Fibroblast of skin of scalp (primary cell): ENCODE data around the gene NOTO. TPM values are rescaled to one million over a fixed set of nuclear protein-coding genes. Genes with fewer than 3 reads are reported as not detected.
"Not testable (repeated sequence)": the region's sequence is repeated elsewhere in the genome, so short reads cannot be mapped to it uniquely, and the experiment has no call there.

Experiments used
- DNase-seq: peaks from one replicate; pipeline ENCODE4 v3.0.0-alpha.2; 2013
- polyA plus RNA-seq, 2 experiments: library from polyadenylated mRNA; unstranded; fragments of 120-200 nt; gene quantifications; one replicate each; pipeline ENCODE4 v1.2.1, GENCODE V29; 2013; ENCODE audit not compliant: insufficient read length in 2 of 2

The NOTO gene, protein sequence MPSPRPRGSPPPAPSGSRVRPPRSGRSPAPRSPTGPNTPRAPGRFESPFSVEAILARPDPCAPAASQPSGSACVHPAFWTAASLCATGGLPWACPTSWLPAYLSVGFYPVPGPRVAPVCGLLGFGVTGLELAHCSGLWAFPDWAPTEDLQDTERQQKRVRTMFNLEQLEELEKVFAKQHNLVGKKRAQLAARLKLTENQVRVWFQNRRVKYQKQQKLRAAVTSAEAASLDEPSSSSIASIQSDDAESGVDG
- polyA plus RNA-seq (2013, experiment 1 of 2; ENCODE audit: insufficient read length) = not detected
- polyA plus RNA-seq (2013, experiment 2 of 2; ENCODE audit: insufficient read length) = not detected

DNA sequence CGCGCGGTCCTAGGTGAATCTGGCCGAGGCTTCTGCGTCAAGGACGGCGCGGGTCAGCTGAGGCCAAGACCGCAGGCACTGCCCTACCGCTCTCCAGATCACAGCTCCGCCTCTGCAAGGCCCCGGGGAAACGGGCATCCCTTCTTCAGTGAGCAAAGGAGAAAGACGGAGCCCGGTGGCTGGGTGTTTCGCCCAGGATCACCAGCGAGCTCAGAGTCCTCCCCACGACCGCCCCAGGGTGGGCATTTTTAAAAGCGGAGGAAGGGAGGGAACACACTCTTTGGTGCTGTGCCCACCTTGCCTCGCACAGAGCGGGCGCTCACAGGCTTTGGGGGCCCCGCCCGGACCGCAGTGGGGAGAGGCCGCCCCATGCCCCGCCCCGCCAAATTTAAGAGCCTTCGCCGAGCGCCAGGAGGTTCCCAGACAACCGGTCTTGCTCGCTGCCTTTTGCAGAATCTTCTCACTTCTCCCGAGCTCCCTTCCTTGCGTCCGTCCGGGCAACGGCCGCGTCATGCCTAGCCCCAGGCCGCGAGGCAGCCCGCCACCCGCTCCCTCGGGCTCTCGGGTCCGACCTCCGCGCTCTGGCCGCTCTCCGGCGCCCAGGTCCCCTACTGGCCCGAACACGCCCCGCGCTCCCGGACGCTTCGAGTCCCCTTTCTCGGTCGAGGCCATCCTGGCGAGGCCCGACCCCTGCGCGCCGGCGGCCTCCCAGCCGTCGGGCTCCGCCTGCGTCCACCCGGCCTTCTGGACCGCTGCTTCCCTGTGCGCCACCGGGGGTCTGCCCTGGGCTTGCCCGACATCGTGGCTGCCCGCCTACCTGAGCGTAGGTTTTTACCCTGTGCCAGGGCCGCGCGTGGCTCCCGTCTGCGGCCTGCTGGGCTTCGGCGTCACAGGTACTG is at the start of gene NOTO:
TSS of gene NOTO (plus strand) at position 419 of the 899 bp plus-strand sequence. CDS start at position 512, 93 bp downstream.
- DNase-seq = no peak

DNA sequence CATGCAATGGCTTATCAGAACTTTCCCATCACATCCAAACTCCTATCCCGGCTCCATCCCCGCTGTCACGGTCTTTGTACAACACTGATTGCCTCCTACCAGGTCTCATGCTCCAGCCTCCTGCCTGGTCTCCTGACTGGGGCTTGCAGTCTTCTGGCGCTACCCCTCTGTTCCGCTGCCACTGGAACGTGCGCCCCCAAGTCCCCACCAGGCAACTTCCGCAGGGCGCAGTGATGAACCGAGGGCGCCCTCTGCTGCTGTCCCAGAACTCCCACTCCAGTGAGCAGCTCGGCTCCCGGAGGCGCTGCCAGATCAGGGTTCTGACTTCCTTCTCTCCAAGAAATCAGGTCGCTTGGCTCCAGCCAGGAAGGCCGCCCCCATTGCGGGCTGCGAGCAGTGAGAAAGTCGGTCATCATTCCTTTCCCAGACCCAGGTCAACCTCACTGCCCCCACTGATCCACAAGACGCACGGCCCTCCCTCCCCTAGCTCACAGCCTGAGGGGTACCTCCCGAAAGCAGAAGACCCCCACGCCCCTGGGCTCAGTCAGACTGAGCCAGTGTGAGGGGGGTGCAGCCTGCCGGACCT is 45.7 kb upstream of the NOTO start:
- peak; percentile 69 for DNase-seq

DNA sequence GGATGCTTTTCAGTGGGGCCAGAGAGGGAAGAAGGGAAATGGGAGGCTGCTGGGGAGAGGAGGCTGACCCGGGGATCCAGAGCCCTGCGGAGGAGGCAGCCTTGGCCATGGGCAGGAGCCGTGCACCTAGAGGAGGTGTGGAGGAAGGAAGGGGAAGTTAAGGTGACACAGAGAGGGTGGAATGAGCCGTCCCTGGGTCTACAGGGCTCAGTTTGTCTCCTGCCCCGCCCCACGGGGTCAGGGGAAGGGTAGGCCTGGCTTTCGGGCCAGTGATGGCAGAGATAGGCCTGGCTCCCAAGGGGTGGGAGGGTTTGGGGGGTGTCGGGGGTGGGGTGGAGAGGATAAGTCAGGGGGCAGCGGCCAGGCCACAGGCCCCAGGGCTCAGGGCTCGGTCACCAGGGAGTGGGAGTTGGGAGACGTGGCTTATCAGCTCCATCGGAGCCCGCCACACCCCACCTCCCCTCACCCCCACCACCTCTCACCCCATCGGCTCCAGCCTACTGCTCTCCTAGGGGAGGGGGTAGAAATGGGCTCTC is 39.5 kb upstream of the NOTO start:
- no peak for DNase-seq

DNA sequence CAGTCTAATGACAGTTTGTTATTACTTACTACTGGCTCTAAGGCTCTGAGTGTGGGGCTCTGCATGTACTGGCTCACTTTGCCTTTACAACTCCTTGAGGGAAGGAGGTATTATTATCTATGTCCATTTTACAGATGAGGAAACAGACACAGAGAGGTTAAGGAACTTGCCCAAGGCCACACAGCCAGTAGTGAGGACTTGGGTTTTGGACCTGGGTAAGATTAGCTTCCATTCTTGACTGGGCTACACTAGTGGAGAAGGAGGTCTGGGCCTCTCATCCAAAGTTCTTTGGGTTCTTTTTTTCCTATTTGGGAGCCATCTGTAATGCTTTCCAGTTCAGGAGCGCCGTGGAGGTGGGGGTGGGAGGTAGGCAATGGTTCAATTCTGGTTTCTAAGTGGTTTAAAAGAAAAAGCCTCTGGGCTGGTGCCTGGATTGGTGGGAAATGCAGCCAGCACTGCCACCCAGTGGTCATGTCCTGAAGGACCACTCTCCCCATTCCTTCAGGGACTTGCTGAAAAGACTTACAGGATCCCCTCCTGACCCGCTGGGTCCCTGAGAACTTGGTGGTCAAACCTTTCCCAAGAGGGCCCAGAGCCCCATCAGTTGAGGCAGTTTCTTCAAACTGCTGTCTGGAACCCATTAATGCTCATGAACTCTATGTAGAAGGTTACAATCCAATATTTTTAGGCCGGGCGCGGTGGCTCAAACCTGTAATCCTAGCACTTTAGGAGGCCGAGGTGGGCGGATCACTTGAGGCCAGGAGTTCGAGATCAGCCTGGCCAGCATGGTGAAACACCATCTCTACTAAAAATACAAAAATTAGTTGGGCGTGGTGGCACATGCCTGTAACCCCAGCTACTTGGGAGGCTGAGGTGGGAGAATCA is 38.6 kb upstream of the NOTO start:
- DNase-seq = peak; percentile 71

DNA sequence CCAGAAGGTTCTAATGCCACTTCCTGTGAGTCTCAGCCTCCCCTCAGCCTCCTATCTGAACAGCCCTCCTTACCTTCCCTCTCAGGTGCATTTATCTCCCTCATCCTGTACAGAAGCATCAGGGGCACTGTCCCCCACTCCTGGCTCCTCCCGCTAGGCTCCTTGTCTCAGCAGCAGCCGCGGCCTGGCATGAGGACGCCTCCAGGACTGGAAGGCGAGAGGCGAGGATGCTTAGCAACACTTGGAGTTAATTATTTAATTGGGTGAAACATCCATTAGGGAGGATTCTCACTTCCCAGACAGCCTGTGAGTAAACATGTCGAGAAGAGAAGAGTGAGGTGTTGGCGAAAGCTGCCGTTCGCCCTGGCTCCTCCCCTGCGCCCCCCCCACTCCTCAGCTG is 36.4 kb upstream of the NOTO start:
- not testable (repeated sequence) for DNase-seq

DNA sequence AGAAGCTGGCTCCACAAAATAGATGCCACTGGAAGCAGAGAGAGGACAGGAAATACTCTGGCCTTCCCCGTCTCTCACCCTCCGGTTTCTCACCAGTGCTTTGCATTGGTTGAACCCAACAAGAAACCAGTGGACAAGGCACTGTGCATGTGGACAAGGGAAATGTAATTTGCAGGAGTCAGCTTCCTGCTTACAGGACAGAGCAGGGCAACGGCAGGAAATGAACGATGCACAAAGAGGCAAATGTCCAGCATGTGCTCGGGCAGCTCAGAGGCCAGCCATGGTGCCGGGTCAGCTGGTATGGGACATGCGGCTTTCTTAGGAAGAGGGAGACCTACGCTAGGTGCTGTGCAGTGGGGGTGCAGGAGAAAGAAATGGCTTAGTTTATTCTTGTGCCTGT is 35.6 kb upstream of the NOTO start:
- not testable (repeated sequence) for DNase-seq

DNA sequence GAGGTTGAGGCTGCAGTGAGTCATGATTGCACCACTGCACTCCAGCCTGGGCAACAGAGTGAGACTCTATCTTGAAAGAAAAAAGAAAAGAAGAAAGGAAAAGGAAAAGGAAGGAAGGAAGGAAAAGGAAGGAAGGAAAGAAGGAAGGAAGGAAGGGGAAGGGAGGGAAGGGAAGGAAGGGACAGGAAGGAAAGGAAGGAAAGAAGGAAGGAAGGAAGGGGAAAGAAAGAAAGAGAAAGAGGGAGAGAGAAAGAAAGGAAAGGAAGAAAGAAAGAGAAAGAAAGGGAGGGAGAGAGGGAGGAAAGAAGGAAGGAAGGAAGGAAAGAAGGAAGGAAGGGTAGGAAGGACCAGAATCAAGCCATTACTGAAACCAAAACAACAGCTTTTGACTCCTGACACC is 34.0 kb upstream of the NOTO start:
- not testable (repeated sequence) for DNase-seq

DNA sequence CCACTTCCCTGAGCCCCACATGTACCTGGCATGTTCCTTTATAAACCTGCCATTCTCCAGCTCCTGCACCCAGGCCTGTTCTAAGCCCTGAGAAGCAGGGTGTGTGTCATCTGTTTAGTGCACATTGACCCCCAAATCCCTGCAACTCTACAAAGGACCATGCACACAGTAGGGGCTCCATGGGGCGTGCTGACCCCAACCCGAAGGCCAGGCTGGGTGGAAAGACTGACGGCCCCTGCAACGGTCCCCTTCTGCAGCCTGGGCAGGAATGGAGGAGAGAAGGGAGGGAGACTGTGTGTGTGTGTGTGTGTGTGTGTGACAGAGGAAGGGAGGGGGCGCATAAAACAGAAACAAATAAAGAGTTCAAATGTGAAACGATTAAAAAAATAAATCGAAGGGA is 32.0 kb upstream of the NOTO start:
- DNase-seq = not testable (repeated sequence)

DNA sequence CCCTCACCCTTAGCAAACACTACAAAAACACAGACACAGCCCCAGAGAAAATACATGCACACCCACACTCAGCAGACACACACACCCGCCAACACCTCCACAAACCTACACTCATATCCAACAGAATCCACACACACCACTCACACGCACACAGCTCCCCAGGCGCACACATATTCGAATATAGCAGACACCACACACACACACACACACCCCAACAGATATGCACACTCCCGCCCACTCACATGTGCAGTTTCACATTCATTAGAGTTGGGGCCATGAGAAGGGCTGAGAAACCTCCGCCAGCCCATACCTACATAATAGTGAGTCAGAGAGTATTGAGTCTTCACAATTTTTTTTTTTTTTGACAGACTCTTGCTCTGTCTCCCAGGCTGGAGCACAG is 29.4 kb upstream of the NOTO start:
- no peak for DNase-seq

DNA sequence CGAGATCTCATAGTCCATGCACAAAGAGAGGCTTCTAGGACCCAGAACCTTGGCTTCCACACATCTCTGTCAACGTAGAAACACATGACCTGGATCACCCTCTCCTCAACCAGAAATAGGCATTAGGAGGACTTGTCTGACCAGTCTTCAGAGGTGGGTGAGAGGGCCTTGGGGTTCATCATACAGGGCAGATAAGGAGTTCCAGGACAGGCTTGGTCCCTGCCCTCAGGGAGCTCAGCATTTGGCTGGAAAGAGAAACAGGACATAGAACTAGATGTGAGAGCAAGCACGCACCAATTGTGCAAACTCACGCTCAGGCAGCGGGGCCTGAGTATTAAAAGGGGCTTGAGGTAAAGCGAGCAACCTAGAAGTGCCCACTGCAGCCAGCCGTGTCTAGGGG is 28.6 kb upstream of the NOTO start:
- DNase-seq = no peak

DNA sequence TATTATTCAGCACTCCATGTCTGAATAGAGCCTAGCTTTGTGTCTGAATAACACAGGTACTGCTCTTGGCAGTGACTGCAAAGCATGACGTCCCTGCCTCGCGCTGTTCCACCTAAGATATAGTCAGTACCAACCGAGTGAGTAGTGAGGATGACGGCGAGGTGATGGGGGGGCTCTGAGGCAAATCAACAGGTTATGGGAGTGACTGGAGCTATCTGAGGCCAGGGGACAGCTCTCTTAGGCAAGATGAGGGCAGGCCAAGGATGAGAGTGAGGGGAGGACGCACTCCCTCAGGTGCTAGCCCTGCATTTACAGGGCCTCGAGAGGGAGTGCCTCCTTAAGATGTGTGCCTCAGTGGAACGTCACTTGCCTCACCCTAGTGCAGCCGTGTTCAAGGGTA is 28.1 kb upstream of the NOTO start:
- no peak for DNase-seq

DNA sequence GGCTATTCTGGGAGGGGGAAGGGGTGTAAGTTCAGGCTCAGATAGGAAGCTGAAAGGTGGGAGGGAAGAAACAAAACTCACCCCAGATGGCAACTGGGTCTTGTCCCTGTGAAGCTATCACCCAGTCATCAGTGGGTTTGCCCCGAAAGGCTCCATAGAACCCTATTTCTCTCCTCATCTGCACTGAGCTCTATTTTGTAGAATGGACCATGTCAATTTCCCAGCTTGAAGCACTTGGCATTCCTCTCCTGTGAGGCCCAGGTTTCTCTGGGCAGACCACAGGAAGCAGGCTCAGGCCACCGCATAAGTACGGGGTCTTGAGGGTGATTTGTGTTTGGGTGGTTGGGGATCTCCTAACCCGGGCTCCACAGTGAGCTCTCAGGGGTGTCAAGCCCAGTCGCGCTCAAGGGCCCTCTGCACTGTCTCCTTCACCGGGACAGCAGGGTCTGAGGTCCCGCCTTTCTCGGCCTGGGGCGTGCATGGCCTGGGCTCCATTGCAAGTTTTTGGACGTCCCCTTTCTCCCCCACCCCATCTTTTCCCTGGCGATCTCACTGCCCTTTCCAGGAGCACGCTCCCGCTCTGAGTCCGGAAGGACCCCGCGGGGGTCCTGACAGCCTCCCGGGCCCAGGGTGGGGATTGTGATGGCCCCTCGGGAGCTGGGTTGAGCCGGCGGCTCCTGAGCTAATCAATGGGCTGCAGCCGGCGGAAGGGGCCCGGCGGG is 27.3 kb upstream of the NOTO start:
- DNase-seq = no peak

DNA sequence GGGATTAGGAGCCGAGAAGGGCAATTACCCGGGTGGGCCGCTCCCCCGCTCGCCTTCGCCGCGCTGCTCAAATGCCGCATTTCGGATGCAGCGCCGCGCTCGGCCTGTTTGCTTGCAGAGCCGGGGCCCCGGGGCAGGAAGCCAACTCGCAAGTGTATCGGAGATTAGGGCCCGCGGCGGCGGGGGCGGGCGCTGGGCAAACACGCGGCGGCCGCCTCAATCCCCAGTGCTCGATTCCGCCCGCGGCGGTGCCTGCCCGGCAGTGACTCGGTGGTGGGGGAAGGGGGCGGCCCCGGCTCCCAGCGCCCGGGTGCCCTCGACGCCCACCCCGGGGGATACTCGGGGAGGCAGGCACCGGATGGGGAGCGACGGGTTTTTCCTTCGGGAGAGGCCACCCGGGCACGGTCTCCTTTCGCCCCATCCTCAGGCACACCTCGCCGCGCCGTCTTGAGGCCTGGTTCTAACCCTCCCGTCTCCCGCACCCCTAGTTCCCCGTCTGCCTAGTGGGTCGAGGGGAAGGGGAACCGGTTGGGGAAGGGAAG is 26.6 kb upstream of the NOTO start:
- DNase-seq = peak; percentile 53

DNA sequence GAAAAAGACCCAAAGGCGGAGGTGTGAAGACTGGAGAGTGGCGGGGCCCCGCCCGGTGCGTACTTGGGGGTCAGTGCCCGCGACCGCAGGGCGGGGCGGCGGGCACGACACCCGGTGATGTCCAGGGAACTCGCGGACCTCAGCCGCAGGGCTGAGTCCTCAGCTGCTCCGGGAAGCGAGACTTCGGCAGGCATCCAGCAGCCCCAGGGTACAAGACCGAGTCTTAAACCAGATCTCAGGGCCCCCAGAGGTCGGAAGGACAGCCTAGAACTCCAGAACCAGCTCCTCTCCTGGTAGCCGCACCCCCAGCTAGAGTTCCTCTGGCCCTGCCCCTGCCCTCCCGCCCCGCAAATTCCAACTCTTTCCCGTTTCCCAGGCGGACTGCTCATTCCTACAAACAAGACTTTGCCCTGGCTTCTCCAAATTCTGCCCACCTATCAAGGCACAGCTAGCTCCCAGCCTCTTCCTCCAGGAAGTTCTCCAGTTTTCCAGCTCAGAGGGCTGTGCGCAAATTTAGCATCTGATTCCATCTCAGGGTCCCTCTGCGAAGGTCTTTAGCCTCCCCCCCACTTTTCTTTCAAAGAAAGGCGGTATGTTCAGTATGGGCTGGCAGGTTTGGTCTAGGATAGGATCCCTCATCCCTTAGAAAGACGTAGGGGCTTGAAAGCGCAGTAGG is 26.0 kb upstream of the NOTO start:
- DNase-seq = peak; percentile 44

DNA sequence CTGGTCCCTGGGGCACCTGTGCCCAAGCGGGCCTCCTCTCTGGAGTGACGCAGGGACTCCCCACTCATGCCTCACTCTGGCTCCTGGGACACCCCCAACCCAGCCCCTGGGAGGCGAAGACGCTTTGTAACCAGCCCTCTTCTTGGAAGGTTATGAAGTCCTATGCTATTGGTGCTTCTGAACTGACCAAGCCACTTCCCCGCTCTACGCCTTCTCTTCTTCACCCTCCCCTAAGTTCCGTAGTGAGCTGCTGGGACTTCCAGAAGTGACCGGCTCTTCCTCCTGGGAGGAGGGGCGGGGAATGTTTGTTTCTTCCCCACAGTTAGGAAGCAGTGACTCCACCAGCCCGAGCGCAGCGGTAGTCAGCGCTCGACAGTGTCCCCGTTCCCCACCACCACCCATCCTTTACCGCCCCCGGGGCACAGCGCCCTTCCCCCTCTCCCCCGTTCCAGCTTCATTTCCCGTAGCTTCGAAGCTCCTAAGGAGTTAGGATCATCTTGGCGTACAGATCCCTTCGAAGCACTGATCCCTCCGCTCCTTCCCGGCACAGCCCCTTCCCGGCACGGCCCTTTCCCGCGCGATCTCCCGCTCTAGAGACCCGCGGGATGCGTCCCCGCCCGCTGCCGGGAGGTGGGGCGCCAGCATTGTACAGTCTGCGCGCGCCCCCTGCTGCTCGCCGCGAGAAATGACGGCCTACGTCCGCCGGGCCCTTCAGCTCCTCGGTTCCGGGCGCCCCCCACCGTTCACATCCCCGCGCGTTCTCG is 25.3 kb upstream of the NOTO start:
- peak; percentile 84 for DNase-seq

DNA sequence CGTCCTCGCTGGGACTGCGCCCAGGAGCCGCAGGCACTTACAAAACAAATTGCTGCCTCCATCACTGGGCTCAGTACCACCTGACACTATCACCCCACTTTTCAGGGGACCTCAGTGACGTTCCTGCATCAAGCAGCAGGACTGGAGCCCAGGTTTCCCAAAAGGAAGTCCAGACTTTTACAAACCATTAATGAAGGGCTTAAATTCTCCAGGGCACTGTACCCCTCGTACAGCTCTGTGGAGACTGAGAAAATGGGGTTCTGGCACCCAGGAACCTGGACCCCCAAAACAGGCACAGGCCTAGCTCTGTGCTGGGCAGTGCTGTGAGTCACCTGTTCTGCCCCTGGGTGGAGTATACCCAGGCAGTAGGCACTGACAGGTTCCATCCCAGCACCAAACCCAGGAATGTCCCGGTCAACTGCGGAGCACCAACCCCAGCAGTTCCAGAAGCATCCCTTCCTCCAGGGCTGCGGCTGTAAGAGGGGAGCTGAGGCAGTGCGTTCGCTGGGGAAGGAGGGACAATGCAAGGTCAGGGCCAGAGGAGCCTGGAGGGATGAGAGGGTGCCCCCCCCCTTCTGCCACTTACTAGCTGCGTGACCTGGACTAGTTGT is 24.6 kb upstream of the NOTO start:
- no peak for DNase-seq

DNA sequence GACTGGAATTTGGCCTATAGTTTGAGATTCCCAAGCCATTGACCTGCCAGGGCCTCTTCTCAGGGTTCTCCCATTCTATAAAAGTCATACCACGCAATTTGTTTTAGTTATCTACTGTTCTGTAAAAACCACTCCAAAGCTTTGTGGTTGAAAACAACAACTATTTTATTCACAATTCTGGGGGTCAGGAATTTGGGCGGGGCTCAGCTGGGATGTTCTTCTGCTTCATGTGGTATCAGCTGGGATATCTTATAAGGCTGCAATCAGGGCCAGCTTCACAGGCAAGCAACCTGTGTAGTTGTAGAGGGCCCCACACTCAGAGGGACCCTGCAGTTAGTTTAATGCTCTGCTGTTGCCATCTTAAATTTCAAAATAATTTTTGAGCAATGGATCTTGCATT is 16.4 kb upstream of the NOTO start:
- no peak for DNase-seq

DNA sequence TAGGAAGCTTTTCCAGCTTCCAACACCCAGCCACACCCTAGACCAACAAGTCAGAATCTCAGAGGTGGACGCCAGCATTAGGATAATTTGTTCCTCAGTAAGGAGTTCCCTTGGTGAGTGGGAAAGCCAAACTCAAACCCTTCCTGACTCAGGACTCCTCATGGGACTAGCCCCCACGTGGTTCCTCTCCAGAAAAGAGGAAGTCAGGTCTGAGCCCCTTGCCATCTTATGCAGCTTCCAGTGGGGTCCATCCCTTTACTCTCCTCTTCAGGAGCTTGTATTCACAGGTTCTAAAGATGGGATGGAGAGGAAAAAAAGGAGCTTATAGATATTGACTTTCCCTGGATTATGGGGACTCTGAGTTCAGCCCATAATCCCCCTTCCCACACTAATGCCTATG is 14.8 kb upstream of the NOTO start:
- no peak for DNase-seq

DNA sequence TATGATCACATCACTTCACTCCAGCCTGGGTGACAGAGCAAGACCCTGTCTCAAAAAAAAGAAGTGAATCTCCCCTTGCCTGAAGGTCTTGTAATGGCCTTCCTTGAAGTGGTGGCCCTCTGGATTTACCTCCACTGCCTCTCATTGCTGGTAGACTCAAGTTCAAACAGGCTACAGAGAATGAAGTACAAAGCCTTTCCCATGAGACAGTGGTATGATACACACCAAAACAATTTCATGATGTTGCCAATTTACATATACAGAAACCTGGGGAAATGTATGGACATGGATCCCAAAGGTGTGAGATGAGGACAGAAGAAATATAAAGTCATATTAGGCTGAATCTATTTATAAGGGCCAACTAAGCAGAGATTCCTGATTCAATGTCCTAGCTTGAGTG is 4.8 kb upstream of the NOTO start:
- no peak for DNase-seq
